HL-60 (cell line): ENCODE measurements around the gene FUT8.

ENCODE experiments used
- POLR2AphosphoS5 ChIP-seq: IDR thresholded peaks from 2 replicates; pipeline ENCODE4 v1.6.1; 2012; ENCODE audit warnings: low read depth
- SPI1 ChIP-seq: IDR thresholded peaks from 2 replicates; pipeline ENCODE4 v1.6.1; 2012; ENCODE audit warnings: low read depth, mild to moderate bottlenecking, borderline replicate concordance
- TF ChIP-seq, protein P1 (sequence below): IDR thresholded peaks from one replicate; pipeline ENCODE4 v1.5.1; 2011; ENCODE audit warnings: low read length, control low read depth, inconsistent platforms; ENCODE audit not compliant: insufficient read depth

DNA sequence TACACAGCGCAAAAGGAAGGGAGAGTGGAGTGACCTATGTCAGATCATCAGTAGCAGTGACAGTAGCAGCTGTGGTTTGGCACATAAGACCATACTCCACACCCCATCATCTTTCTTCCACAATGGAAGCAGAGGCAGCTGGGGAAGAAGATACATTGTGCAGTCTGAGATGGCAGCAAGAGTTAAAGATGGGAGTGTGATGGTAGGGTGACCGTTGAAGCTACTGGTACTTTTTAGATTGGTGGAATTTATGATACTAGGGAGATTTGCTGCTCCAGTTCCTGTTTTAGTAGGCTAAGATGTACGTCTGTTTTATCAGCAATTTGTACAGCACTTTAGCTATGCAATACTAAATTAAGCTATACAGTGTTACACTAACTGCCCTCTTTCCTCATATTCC lies 291.0 kb downstream of the FUT8 start:
- TF ChIP-seq SPI1 (no peak), POLR2AphosphoS5 (no peak)
- TF ChIP-seq, protein P1, sequence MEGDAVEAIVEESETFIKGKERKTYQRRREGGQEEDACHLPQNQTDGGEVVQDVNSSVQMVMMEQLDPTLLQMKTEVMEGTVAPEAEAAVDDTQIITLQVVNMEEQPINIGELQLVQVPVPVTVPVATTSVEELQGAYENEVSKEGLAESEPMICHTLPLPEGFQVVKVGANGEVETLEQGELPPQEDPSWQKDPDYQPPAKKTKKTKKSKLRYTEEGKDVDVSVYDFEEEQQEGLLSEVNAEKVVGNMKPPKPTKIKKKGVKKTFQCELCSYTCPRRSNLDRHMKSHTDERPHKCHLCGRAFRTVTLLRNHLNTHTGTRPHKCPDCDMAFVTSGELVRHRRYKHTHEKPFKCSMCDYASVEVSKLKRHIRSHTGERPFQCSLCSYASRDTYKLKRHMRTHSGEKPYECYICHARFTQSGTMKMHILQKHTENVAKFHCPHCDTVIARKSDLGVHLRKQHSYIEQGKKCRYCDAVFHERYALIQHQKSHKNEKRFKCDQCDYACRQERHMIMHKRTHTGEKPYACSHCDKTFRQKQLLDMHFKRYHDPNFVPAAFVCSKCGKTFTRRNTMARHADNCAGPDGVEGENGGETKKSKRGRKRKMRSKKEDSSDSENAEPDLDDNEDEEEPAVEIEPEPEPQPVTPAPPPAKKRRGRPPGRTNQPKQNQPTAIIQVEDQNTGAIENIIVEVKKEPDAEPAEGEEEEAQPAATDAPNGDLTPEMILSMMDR = no peak
